Astrocyte of the cerebellum (primary cell): ENCODE measurements around the gene CEP68.
"Not testable (repeated sequence)": the region's sequence is repeated elsewhere in the genome, so short reads cannot be mapped to it uniquely, and the experiment has no call there.

Source experiments
- DNase-seq: peaks from one replicate; pipeline ENCODE4 v3.0.0-alpha.2; 2011; ENCODE audit warnings: low read depth
- H3K4me3 ChIP-seq: 2 replicates; pipeline ENCODE4 v1.5.1; 2011; ENCODE audit warnings: mild to moderate bottlenecking, low read depth, low read length, moderate library complexity
- CTCF ChIP-seq: IDR thresholded peaks from 2 replicates; pipeline ENCODE4 v1.5.1; 2012; ENCODE audit warnings: low read length, low read depth, moderate library complexity, mild to moderate bottlenecking; ENCODE audit errors: missing control alignments
- in situ Hi-C: cut with HindIII; loops from 2 replicates; pipeline ENCODE4 v1.10.0; 2017; ENCODE audit warnings: low sequenced_read_pairs

Gene CEP68

GRCh38 chr2:65128297-65129190 is 72.3 kb downstream of the CEP68 start:
- in situ Hi-C loops = loop anchor here (5.0 kb wide), 1 partner anchor 56 kb away; no protein-coding TSS in a partner anchor
- H3K4me3 ChIP-seq = peak overlapping the region; percentile 98
- TF ChIP-seq CTCF = no peak
- peak; percentile 15 for DNase-seq

- in situ Hi-C loops = loop anchor here (5.0 kb wide), 1 partner anchor 57 kb away; no protein-coding TSS in a partner anchor
- no peak for DNase-seq
- H3K4me3 ChIP-seq = peak overlapping the region; percentile 98
- TF ChIP-seq CTCF = no peak
These were observed 73.1 kb downstream of the CEP68 start for GRCh38 chr2:65129286-65129825.

GRCh38 chr2:65129826-65130663 is 73.8 kb downstream of the CEP68 start, which contains the start of gene RAB1A:
Gene RAB1A (minus strand): TSS chr2:65130106. CDS start chr2:65129915, 191 bp downstream.
- peak within 1 kb of the TSS; percentile 98 for H3K4me3 ChIP-seq
- in situ Hi-C loops = loop anchor here (5.0 kb wide), 1 partner anchor 58 kb away; no protein-coding TSS in a partner anchor
- DNase-seq = peak; percentile 99
- peak; percentile 32 for TF ChIP-seq CTCF

GRCh38 chr2:65130664-65131175 is 74.5 kb downstream of the CEP68 start:
- in situ Hi-C loops = no loop called here
- no peak for DNase-seq
- TF ChIP-seq CTCF = no peak
- H3K4me3 ChIP-seq = peak overlapping the region; percentile 98

GRCh38 chr2:65132930-65133329 is 76.7 kb downstream of the CEP68 start:
- H3K4me3 ChIP-seq, DNase-seq, in situ Hi-C loops: not testable (repeated sequence)

GRCh38 chr2:65133626-65134025 is 77.4 kb downstream of the CEP68 start:
- in situ Hi-C loops = no loop called here
- TF ChIP-seq CTCF = no peak
- H3K4me3 ChIP-seq = no peak overlapping the region
- DNase-seq = no peak
